H1 (cell line): ENCODE measurements around the gene BCL2L14. TPM values are rescaled to one million over a fixed set of nuclear protein-coding genes. Genes with fewer than 3 reads are reported as not detected.
A peak's percentile ranks its signal among the peaks of the same experiment; 100 is the strongest.

ENCODE experiments used
- CTCF ChIA-PET: fragments of 300-600 bp; sonication (Branson Sonifier 250); formaldehyde crosslinking; loops from one replicate; lab custom pipeline; 2021; ENCODE audit not compliant: partially characterized antibody; lab: Charles Lee
- POLR2A ChIA-PET: fragments of 300-600 bp; sonication (Branson Sonifier 250); formaldehyde crosslinking; loops from one replicate; lab custom pipeline; 2021; ENCODE audit warnings: inconsistent platforms; ENCODE audit not compliant: partially characterized antibody; lab: Charles Lee
- DNase-seq, 2 experiments: peaks; one replicate each; pipeline versions ENCODE4 v3.0.0 to v3.0.0-alpha.2; 2010 to 2022; ENCODE audit warnings: low spot score in 2 of 2, low read depth in 1 of 2, mixed read lengths in 1 of 2
- FAIRE-seq: peaks from 2 replicates; lab custom pipeline; 2011; peaks lifted over from hg19 to GRCh38; lab: Jason Lieb, UNC
- H2AFZ ChIP-seq: 2 replicates; pipeline ENCODE4 v1.8.1; 2012; ENCODE audit warnings: low read length, inconsistent platforms
- H2AK5ac ChIP-seq: 2 replicates; pipeline ENCODE4 v1.6.1; 2013; ENCODE audit warnings: low read depth, low read length
- H2BK120ac ChIP-seq: replicated peaks from 2 replicates; pipeline ENCODE3; 2013; ENCODE audit warnings: low read depth, low read length, inconsistent platforms
- H2BK12ac ChIP-seq: 2 replicates; pipeline ENCODE4 v1.6.1; 2013; ENCODE audit warnings: low read depth, low read length
- H2BK15ac ChIP-seq: 2 replicates; pipeline ENCODE4 v1.6.1; 2013; ENCODE audit warnings: low read length
- H2BK20ac ChIP-seq: 2 replicates; pipeline ENCODE4 v1.6.1; 2013; ENCODE audit warnings: low read length
- H2BK5ac ChIP-seq: 2 replicates; pipeline ENCODE4 v1.6.1; 2013; ENCODE audit warnings: low read depth, low read length
- H3K14ac ChIP-seq: 2 replicates; pipeline ENCODE4 v1.6.1; 2013; ENCODE audit warnings: inconsistent platforms; ENCODE audit not compliant: insufficient read length
- H3K18ac ChIP-seq: 2 replicates; pipeline ENCODE4 v1.6.1; 2013; ENCODE audit warnings: low read length; ENCODE audit errors: extremely low read depth
- H3K23ac ChIP-seq: 2 replicates; pipeline ENCODE4 v1.6.1; 2013; ENCODE audit warnings: inconsistent platforms; ENCODE audit not compliant: insufficient read length
- H3K23me2 ChIP-seq: 2 replicates; pipeline ENCODE4 v1.6.1; 2013; ENCODE audit warnings: low read depth, low read length
- H3K27ac ChIP-seq: 2 replicates; pipeline ENCODE4 v1.6.1; 2011; ENCODE audit warnings: low read depth, low read length, inconsistent platforms
- H3K27me3 ChIP-seq, 4 experiments: replicated peaks in 1 of 4; 1 replicate in 1 of 4; 2 replicates in 3 of 4; pipeline versions ENCODE4 v1.6.1 to v1.8.1; 2011 to 2013; ENCODE audit warnings: low read length in 3 of 4, mild to moderate bottlenecking in 3 of 4, inconsistent platforms in 2 of 4, mixed read lengths in 2 of 4, moderate library complexity in 1 of 4; ENCODE audit not compliant: control insufficient read depth in 3 of 4, insufficient read depth in 3 of 4; ENCODE audit errors: extremely low read depth in 1 of 4
- H3K36me3 ChIP-seq, 4 experiments: 2 replicates each; pipeline versions ENCODE4 v1.6.1 to v1.8.1; 2011 to 2013; ENCODE audit warnings: mild to moderate bottlenecking in 4 of 4, low read length in 3 of 4, moderate library complexity in 2 of 4, control low read depth in 1 of 4, inconsistent platforms in 1 of 4; ENCODE audit not compliant: insufficient read depth in 4 of 4, control insufficient read depth in 2 of 4
- H3K4ac ChIP-seq: replicated peaks from 2 replicates; pipeline ENCODE3; 2013; ENCODE audit warnings: low read length, low read depth, mixed read lengths, inconsistent platforms; ENCODE audit not compliant: insufficient read length
- H3K4me1 ChIP-seq, 4 experiments: replicated peaks in 1 of 4; 1 replicate in 1 of 4; 2 replicates in 3 of 4; pipeline versions ENCODE4 v1.6.1 to v1.8.1; 2011 to 2013; ENCODE audit warnings: low read length in 3 of 4, inconsistent platforms in 2 of 4, mixed read lengths in 1 of 4; ENCODE audit not compliant: insufficient read depth in 4 of 4, control insufficient read depth in 3 of 4
- H3K4me2 ChIP-seq, 2 experiments: 2 replicates each; pipeline versions ENCODE4 v1.6.1 to v1.8.1; 2011 to 2013; ENCODE audit warnings: low read depth in 2 of 2, low read length in 2 of 2, control low read depth in 1 of 2, inconsistent platforms in 1 of 2, mild to moderate bottlenecking in 1 of 2; ENCODE audit not compliant: insufficient read depth in 1 of 2
- H3K4me3 ChIP-seq, 4 experiments: fragments of 200-600, 300-600 bp in 1 of 4; sonication (generic), shearing (Covaris generic), sonication (Bioruptor Twin) in 1 of 4; 2 replicates each; pipeline versions ENCODE4 v1.5.1 to v1.8.1; 2011 to 2016; ENCODE audit warnings: low read length in 4 of 4, low read depth in 3 of 4, control low read depth in 2 of 4, inconsistent platforms in 2 of 4, mild to moderate bottlenecking in 2 of 4, mixed read lengths in 1 of 4, moderate library complexity in 1 of 4; ENCODE audit not compliant: insufficient read depth in 2 of 4; ENCODE audit errors: extremely low read depth in 1 of 4
- H3K56ac ChIP-seq: replicated peaks from 2 replicates; pipeline ENCODE3; 2013; ENCODE audit warnings: low read depth, mild to moderate bottlenecking, mixed read lengths, low read length, inconsistent platforms; ENCODE audit not compliant: insufficient read length
- H3K79me1 ChIP-seq: 2 replicates; pipeline ENCODE4 v1.6.1; 2013; ENCODE audit warnings: low read depth, low read length, control low read depth
- H3K79me2 ChIP-seq, 2 experiments: 2 replicates each; pipeline versions ENCODE4 v1.6.1 to v1.8.1; 2012 to 2013; ENCODE audit warnings: low read length in 2 of 2, mild to moderate bottlenecking in 2 of 2, inconsistent platforms in 1 of 2; ENCODE audit not compliant: insufficient read depth in 2 of 2, control insufficient read depth in 1 of 2
- H3K9ac ChIP-seq, 4 experiments: replicated peaks in 1 of 4; 1 replicate in 1 of 4; 2 replicates in 3 of 4; pipeline versions ENCODE4 v1.6.1 to v1.8.1; 2011 to 2013; ENCODE audit warnings: low read depth in 3 of 4, low read length in 3 of 4, control low read depth in 2 of 4, mild to moderate bottlenecking in 2 of 4, moderate library complexity in 2 of 4, inconsistent platforms in 1 of 4; ENCODE audit errors: extremely low read depth in 1 of 4
- H3K9me3 ChIP-seq, 2 experiments: 2 replicates each; pipeline versions ENCODE4 v1.6.1 to v1.8.1; 2012 to 2013; ENCODE audit warnings: mild to moderate bottlenecking in 2 of 2, moderate library complexity in 2 of 2, control low read depth in 1 of 2, inconsistent platforms in 1 of 2, low read depth in 1 of 2, low read length in 1 of 2, mixed read lengths in 1 of 2; ENCODE audit not compliant: insufficient read depth in 2 of 2
- H4K20me1 ChIP-seq, 2 experiments: replicated peaks in 1 of 2; 2 replicates each; pipeline versions ENCODE3 to v1.8.1; 2011 to 2013; ENCODE audit warnings: inconsistent platforms in 2 of 2, low read length in 2 of 2, mild to moderate bottlenecking in 1 of 2; ENCODE audit not compliant: insufficient read depth in 2 of 2, control insufficient read depth in 1 of 2
- H4K5ac ChIP-seq: 2 replicates; pipeline ENCODE4 v1.6.1; 2013; ENCODE audit warnings: low read length, low read depth, mixed read lengths, inconsistent platforms; ENCODE audit not compliant: insufficient read length
- H4K8ac ChIP-seq: 2 replicates; pipeline ENCODE4 v1.8.0; 2013; ENCODE audit warnings: mild to moderate bottlenecking, moderate library complexity, low read length, inconsistent platforms; ENCODE audit not compliant: insufficient read depth; ENCODE audit errors: extremely low read depth
- H4K91ac ChIP-seq: replicated peaks from 2 replicates; pipeline ENCODE3; 2013; ENCODE audit warnings: low read length, mixed read lengths, inconsistent platforms; ENCODE audit not compliant: insufficient read length
- ATF2 ChIP-seq: IDR thresholded peaks from 2 replicates; pipeline ENCODE4 v1.6.1; 2012; ENCODE audit warnings: low read length, inconsistent platforms
- CEBPB ChIP-seq: IDR thresholded peaks from 2 replicates; pipeline ENCODE4 v1.6.1; 2012; ENCODE audit warnings: low read depth, low read length
- EP300 ChIP-seq, 2 experiments: IDR thresholded peaks; 1 replicate in 1 of 2; 2 replicates in 1 of 2; pipeline ENCODE4 v1.6.1; 2011 to 2012; ENCODE audit warnings: low read depth in 2 of 2, low read length in 2 of 2, mild to moderate bottlenecking in 2 of 2, borderline replicate concordance in 1 of 2, inconsistent platforms in 1 of 2, moderate library complexity in 1 of 2
- HDAC6 ChIP-seq: IDR thresholded peaks from one replicate; pipeline ENCODE4 v1.7.1; 2012; ENCODE audit warnings: low read depth, mild to moderate bottlenecking, inconsistent platforms, low read length, moderate library complexity
- JUN ChIP-seq: IDR thresholded peaks from 2 replicates; pipeline ENCODE4 v1.6.1; 2011; ENCODE audit warnings: low read depth, mild to moderate bottlenecking, improper control_type of control experiment, low read length
- KDM1A ChIP-seq: fragments of 200-600, 300-600 bp; sonication (generic); IDR thresholded peaks from 2 replicates; pipeline ENCODE4 v1.7.1; 2016; ENCODE audit warnings: mild to moderate bottlenecking, low read length, borderline replicate concordance
- PHF8 ChIP-seq: fragments of 200-600 bp; sonication (generic); conservative IDR thresholded peaks from 2 replicates; pipeline ENCODE4 v1.7.1; 2012; ENCODE audit warnings: low read depth, mild to moderate bottlenecking, inconsistent platforms, low read length, moderate library complexity
- POLR2A ChIP-seq, 2 experiments: IDR thresholded peaks; 1 replicate in 1 of 2; 2 replicates in 1 of 2; pipeline ENCODE4 v1.6.1; 2011; ENCODE audit warnings: low read depth in 2 of 2, low read length in 2 of 2, mild to moderate bottlenecking in 2 of 2; ENCODE audit errors: control extremely low read depth in 1 of 2
- POLR2AphosphoS5 ChIP-seq: IDR thresholded peaks from 2 replicates; pipeline ENCODE4 v1.6.1; 2011; ENCODE audit warnings: low read depth, low read length
- SIN3A ChIP-seq, 2 experiments: IDR thresholded peaks in 1 of 2; conservative IDR thresholded peaks in 1 of 2; 2 replicates each; pipeline ENCODE4 v1.6.1; 2011 to 2012; ENCODE audit warnings: low read length in 2 of 2, improper control_type of control experiment in 1 of 2, low read depth in 1 of 2, mild to moderate bottlenecking in 1 of 2
- SP4 ChIP-seq: IDR thresholded peaks from 2 replicates; pipeline ENCODE4 v1.6.1; 2012; ENCODE audit warnings: low read length, inconsistent platforms
- WGBS, 2 experiments: shearing (Covaris generic) in 1 of 2; methylation state at CpG; one replicate each; pipeline versions ENCODE4 v1.1.6 to v1.1.7; 2013 to 2015; ENCODE audit warnings: low lambda C conversion rate in 2 of 2, mixed read lengths in 2 of 2, inconsistent platforms in 1 of 2, low coverage in 1 of 2, missing lambda C conversion rate in 1 of 2; ENCODE audit not compliant: insufficient replicate concordance in 2 of 2, insufficient coverage in 1 of 2, insufficient read length in 1 of 2; ENCODE audit errors: extremely low coverage in 1 of 2, missing lambda C conversion rate in 1 of 2; 5-methylcytosine and 5-hydroxymethylcytosine counted together
- polyA plus RNA-seq, 7 experiments: library from polyadenylated mRNA; depleted of rRNA in 3 of 7; stranded (reverse) in 5 of 7; unstranded in 2 of 7; fragments of >200 nt in 5 of 7; fragments of 200-250 nt in 2 of 7; gene quantifications; 1 replicate in 5 of 7; 2 replicates in 1 of 7; 4 replicates in 1 of 7; pipeline versions ENCODE4 v1.2.1 to v1.2.3, GENCODE V29; 2011 to 2013; ENCODE audit warnings: missing spikeins in 2 of 7, mixed read lengths in 2 of 7
- total RNA-seq: library from RNA; stranded (reverse); fragmentation: NEBNext Ultra II Directional; extraction: Animal tissue kit (Norgen Biotek cat#: 25700); gene quantifications from 2 replicates; pipeline ENCODE4 v1.2.1, GENCODE V29; 2021
- TF ChIP-seq, protein P1 (sequence below): IDR thresholded peaks from 2 replicates; pipeline ENCODE4 v1.6.1; 2012; ENCODE audit warnings: inconsistent platforms

Gene BCL2L14
- total and polyA plus RNA-seq, 2 of the 8 experiments (the other 6 are each of a cell fraction or from before 2014, with no cell fraction given), result 0.80 to 2.4 TPM

DNA sequence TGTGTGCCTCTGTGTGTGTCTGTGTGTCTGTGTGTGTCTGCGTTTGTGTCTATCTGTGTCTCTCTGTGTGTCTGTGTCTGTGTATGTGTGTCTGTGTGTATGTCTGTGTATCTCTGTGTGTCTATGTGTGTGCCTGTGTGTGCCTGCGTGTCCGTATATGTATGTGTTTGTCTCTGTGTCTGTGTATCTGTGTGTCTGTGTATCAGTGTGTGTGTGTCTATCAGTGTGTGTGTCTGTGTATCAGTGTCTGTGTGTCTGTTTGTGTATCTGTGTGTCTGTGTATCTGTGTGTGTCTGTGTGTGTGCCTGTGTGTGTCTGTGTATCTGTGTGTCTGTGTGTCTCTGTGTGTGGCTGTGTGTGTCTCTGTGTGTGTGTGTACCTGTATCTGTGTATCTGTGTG is 23.1 kb upstream of the BCL2L14 start:
- H4K20me1 ChIP-seq, result no peaks in the 10 kb centered on the region
- H3K23ac ChIP-seq, result no peak overlapping the region
- CTCF ChIA-PET, result interaction anchor here (1.5 kb wide), 1 partner anchor 11 kb away, joined by 3 read pairs; no protein-coding TSS in a partner anchor
- H2AFZ ChIP-seq, result peak overlapping the region; percentile 14; the same call in 1 of the 2 replicates
- peak overlapping the region; percentile 91 for H2BK20ac ChIP-seq
- FAIRE-seq, result no peak
- H2BK120ac ChIP-seq, result peak overlapping the region; percentile 66
- H2AK5ac ChIP-seq, result peak overlapping the region; percentile 98
- H3K4me3 ChIP-seq, result no peak overlapping the region
- peak overlapping the region in 1 of 4 experiments; percentile 13; a peak in 1 of 7 replicates for H3K9ac ChIP-seq
- no peaks in the 10 kb centered on the region for H3K36me3 ChIP-seq
- peak overlapping the region; percentile 59 for H3K4ac ChIP-seq
- no peak overlapping the region for H3K27ac ChIP-seq
- no peak for DNase-seq
- no peaks in the 10 kb centered on the region for H3K27me3 ChIP-seq
- H2BK15ac ChIP-seq, result peak overlapping the region; percentile 84
- peak overlapping the region; percentile 83 for H4K91ac ChIP-seq
- H3K56ac ChIP-seq, result peak overlapping the region; percentile 84
- 95% methylated on average over 3 of the region's 3 CpGs; no CpG with 5 or more reads in 1 of the 2 experiments for WGBS, 2 experiments
- H3K18ac ChIP-seq, result peak overlapping the region; percentile 51; the same call in 1 of the 2 replicates
- no peak overlapping the region for H4K5ac ChIP-seq
- H3K79me2 ChIP-seq, result no peaks in the 10 kb centered on the region; a peak in 1 of 4 replicates
- H4K8ac ChIP-seq, result no peak overlapping the region
- peaks cover 7% of the 10 kb centered on the region for H3K23me2 ChIP-seq
- no peaks in the 10 kb centered on the region for H3K4me1 ChIP-seq
- H2BK12ac ChIP-seq, result peak overlapping the region; percentile 96
- no peak overlapping the region for H3K14ac ChIP-seq
- POLR2A ChIA-PET, result no interaction called here
- H2BK5ac ChIP-seq, result peak overlapping the region; percentile 95
- no peaks in the 10 kb centered on the region for H3K9me3 ChIP-seq
- no peak overlapping the region for H3K4me2 ChIP-seq
- H3K79me1 ChIP-seq, result no peaks in the 10 kb centered on the region
- TF ChIP-seq PHF8 (no peak), POLR2A (IDR thresholded peaks at IDR 0.05; ENCODE audit: control extremely low read depth in 1 of 2, low read depth in 2 of 2, low read length in 2 of 2) (no peak), SIN3A (conservative IDR thresholded peaks at IDR 0.05 in 1 of 2, IDR thresholded peaks at IDR 0.05 in 1 of 2; ENCODE audit: low read depth in 1 of 2, low read length in 2 of 2) (no peak), CEBPB (no peak), KDM1A (no peak), SP4 (no peak), JUN (no peak), EP300 (IDR thresholded peaks at IDR 0.05; ENCODE audit: borderline replicate concordance in 1 of 2, low read depth in 2 of 2, low read length in 2 of 2) (no peak), ATF2 (no peak), POLR2AphosphoS5 (no peak), HDAC6 (no peak)
- TF ChIP-seq, protein P1, sequence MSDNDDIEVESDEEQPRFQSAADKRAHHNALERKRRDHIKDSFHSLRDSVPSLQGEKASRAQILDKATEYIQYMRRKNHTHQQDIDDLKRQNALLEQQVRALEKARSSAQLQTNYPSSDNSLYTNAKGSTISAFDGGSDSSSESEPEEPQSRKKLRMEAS, result no peak
